A549 treated with AZD9567 at 1 μM for 4 hours (cell line): ENCODE results near the gene FOXS1. TPM values are rescaled to one million over a fixed set of nuclear protein-coding genes. Genes with fewer than 3 reads are reported as not detected.

Experiments
- total RNA-seq: library from RNA; stranded (reverse); fragments of 200-300 nt; extraction: Qiagen RNA extraction; gene quantifications from 5 replicates; pipeline ENCODE4 v1.2.3, GENCODE V29; 2022; ENCODE audit not compliant: insufficient read depth

Gene FOXS1
- total RNA-seq, result 0.12 to 0.47 TPM (median 0.29 TPM) in 4 of 5 replicates, not detected in the other

GRCh38 chr20:31845300-31845863 lies at the start of gene FOXS1:
Gene FOXS1, minus strand, starts transcription at chr20:31845604. Its CDS starts 62 bp downstream, at chr20:31845542.

GRCh38 chr20:31869942-31870725 lies 24.7 kb upstream of the FOXS1 start, which contains the start of the genes DUSP15 and TTLL9:
Gene DUSP15, minus strand, starts transcription at chr20:31870527. Its CDS starts 190 bp downstream, at chr20:31870337.
Gene TTLL9, plus strand, starts transcription at chr20:31870634. Its CDS starts 493 bp downstream, at chr20:31871127.

GRCh38 chr20:31819083-31819784 lies 26.2 kb downstream of the FOXS1 start, which contains the start of gene MYLK2:
Gene MYLK2, plus strand, starts transcription at chr20:31819356. Its CDS starts 225 bp downstream, at chr20:31819581.

Other genes starting within 250 kb of the FOXS1 start
- gene ID1, start 240.3 kb downstream of the FOXS1 start, total RNA-seq, result 404 to 603 TPM (median 466 TPM) in 5 replicates
- gene COX4I2, start 207.7 kb downstream of the FOXS1 start, total RNA-seq, result not detected in 5 replicates
- gene BCL2L1, start 122.7 kb downstream of the FOXS1 start, total RNA-seq, result 255 to 274 TPM (median 268 TPM) in 5 replicates
- 91.0 to 117 TPM (median 98.2 TPM) in 5 replicates for gene TPX2, start 106.3 kb downstream of the FOXS1 start, total RNA-seq
- gene MYLK2, start 26.2 kb downstream of the FOXS1 start, total RNA-seq, result 0.37 to 1.00 TPM (median 0.52 TPM) in 4 of 5 replicates, not detected in the other
- gene DUSP15, start 24.9 kb upstream of the FOXS1 start, total RNA-seq, result 0.73 to 1.0 TPM (median 0.88 TPM) in 4 of 5 replicates, not detected in the other
- gene TTLL9, start 25.0 kb upstream of the FOXS1 start, total RNA-seq, result 0.03 to 0.15 TPM (median 0.11 TPM) in 4 of 5 replicates, not detected in the other
- gene PDRG1, start 106.4 kb upstream of the FOXS1 start, total RNA-seq, result 30.6 to 37.3 TPM (median 34.6 TPM) in 5 replicates
- 0.01 TPM in 4 of 5 replicates, not detected in the other for gene XKR7, start 122.5 kb upstream of the FOXS1 start, total RNA-seq
- 0.36 to 0.63 TPM (median 0.50 TPM) in 4 of 5 replicates, not detected in the other for gene CCM2L, start 164.8 kb upstream of the FOXS1 start, total RNA-seq
- 0.03 to 0.09 TPM (median 0.09 TPM) in 4 of 5 replicates, not detected in the other for gene HCK, start 206.6 kb upstream of the FOXS1 start, total RNA-seq